ENCODE results near the gene NAA80.

DNA sequence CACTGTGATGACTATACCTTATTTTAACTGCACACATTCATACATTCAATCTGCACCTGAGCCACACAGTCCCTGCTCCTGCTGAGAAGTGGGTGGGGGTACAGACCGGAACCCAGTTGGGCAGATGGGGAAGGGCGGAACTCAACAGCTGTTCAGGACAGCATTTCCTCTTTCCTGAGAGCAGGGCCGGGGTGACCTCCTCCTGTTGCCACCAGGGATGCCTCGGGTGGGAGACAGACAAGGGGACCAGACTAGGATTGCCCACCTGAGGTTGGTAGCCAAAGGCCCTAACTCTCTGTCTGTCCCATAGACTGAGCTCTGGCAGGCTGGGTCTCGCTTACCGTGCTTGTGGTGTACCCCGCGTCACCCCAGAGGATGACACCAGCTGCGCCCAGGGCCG is 19.4 kb upstream of the NAA80 start:
- TF ChIP-seq POLR2A (IDR thresholded peaks at IDR 0.05; ENCODE audit: low read length), result no peak
- no peak for TF ChIP-seq GATA1 (IDR thresholded peaks at IDR 0.05; ENCODE audit: low read depth, low read length)

Measured in erythroblast (primary cell).